Left hindlimb (tissue), 1 donor: ENCODE results near the gene OSTM1.

ENCODE experiments used
- DNase-seq: peaks from one replicate; pipeline ENCODE4 v3.0.0-alpha.2; 2018

OSTM1 gene

GRCh38 chr6:108100003-108100402 is 25.5 kb upstream of the OSTM1 start:
- DNase-seq = no peak

- DNase-seq = no peak
Observed at GRCh38 chr6:108097882-108098281, 23.3 kb upstream of the OSTM1 start.

GRCh38 chr6:108093781-108094300 is 19.3 kb upstream of the OSTM1 start:
- no peak for DNase-seq

- no peak for DNase-seq
Observed at GRCh38 chr6:108091288-108091687, 16.7 kb upstream of the OSTM1 start.

GRCh38 chr6:108083349-108083748 is 8.8 kb upstream of the OSTM1 start:
- DNase-seq = no peak

- no peak for DNase-seq
Observed at GRCh38 chr6:108082539-108082938, 8.0 kb upstream of the OSTM1 start.

- no peak for DNase-seq
Observed at GRCh38 chr6:108080010-108080780, 5.7 kb upstream of the OSTM1 start.

GRCh38 chr6:108078191-108078590 is 3.6 kb upstream of the OSTM1 start:
- DNase-seq = no peak

- DNase-seq = no peak
Observed at GRCh38 chr6:108074057-108074358, 533 bp downstream of the OSTM1 start.

- no peak for DNase-seq
Observed at GRCh38 chr6:108071736-108072276, 2.7 kb downstream of the OSTM1 start.

- DNase-seq = no peak
Observed at GRCh38 chr6:108068618-108069017, 5.9 kb downstream of the OSTM1 start.

GRCh38 chr6:108068182-108068581 is 6.4 kb downstream of the OSTM1 start:
- no peak for DNase-seq

GRCh38 chr6:108052706-108053105 is 21.8 kb downstream of the OSTM1 start:
- DNase-seq = no peak

- no peak for DNase-seq
Observed at GRCh38 chr6:108051481-108051880, 23.1 kb downstream of the OSTM1 start.

GRCh38 chr6:108039681-108040080 is 34.9 kb downstream of the OSTM1 start:
- DNase-seq = no peak

GRCh38 chr6:108036884-108037283 is 37.7 kb downstream of the OSTM1 start:
- DNase-seq = no peak

GRCh38 chr6:108031968-108032367 is 42.6 kb downstream of the OSTM1 start:
- DNase-seq = no peak

- no peak for DNase-seq
Observed at GRCh38 chr6:108030211-108030610, 44.3 kb downstream of the OSTM1 start.

GRCh38 chr6:108029226-108029921 is 45.2 kb downstream of the OSTM1 start:
- no peak for DNase-seq

GRCh38 chr6:108027594-108027993 is 46.9 kb downstream of the OSTM1 start:
- no peak for DNase-seq

GRCh38 chr6:108027056-108027455 is 47.5 kb downstream of the OSTM1 start:
- no peak for DNase-seq

GRCh38 chr6:108024427-108025073 is 50.0 kb downstream of the OSTM1 start:
- no peak for DNase-seq

GRCh38 chr6:108020472-108021116 is 53.9 kb downstream of the OSTM1 start:
- DNase-seq = no peak
